HepG2 (cell line): ENCODE results near the gene NCKAP5L. TPM values are rescaled to one million over a fixed set of nuclear protein-coding genes. Genes with fewer than 3 reads are reported as not detected.
A peak's percentile ranks its signal among the peaks of the same experiment; 100 is the strongest.

Experiments
- ATAC-seq: fragments of 200-7000 bp; cut with Tn5 transposase; 3 replicates; pipeline ENCODE4 v1.9.1; 2020; ENCODE audit warnings: mild to moderate bottlenecking, moderate library complexity
- BruUV-seq: library from RNA; stranded (reverse); fragments of 400-500 nt; replicated peaks from 2 replicates; lab custom pipeline; 2021; lab: Mats Ljungman, UMichigan
- CTCF ChIA-PET: fragments of 300-600 bp; formaldehyde crosslinking; extraction: SDS; loops from one replicate; lab custom pipeline; 2021; ENCODE audit warnings: low total read pairs, inconsistent platforms, low intra/inter-chr PET ratio; lab: Yijun Ruan, JAX
- POLR2A ChIA-PET: fragments of 350-600 bp; sonication (Branson Sonifier 250); formaldehyde crosslinking; loops from one replicate; lab custom pipeline; 2020; ENCODE audit warnings: antibody characterized with exemption, inconsistent platforms; lab: Yijun Ruan, JAX
- DNase-seq: peaks from one replicate; pipeline ENCODE4 v3.0.0-alpha.2; 2015; ENCODE audit warnings: low spot score
- FAIRE-seq: peaks from 3 replicates; lab custom pipeline; 2011; peaks lifted over from hg19 to GRCh38; lab: Jason Lieb, UNC
- H2AFZ ChIP-seq: one replicate; pipeline ENCODE4 v1.6.1; 2011; ENCODE audit warnings: low read length, inconsistent platforms
- H3K27ac ChIP-seq: fragments of 300-600 bp; 3 replicates; pipeline ENCODE4 v1.8.0; 2011; ENCODE audit warnings: mixed run types, mild to moderate bottlenecking, mixed read lengths, low read length, inconsistent platforms; ENCODE audit not compliant: insufficient read depth; ENCODE audit errors: extremely low read length
- H3K27me3 ChIP-seq, 2 experiments: fragments of 200-600 bp in 1 of 2; 2 replicates in 1 of 2; 3 replicates in 1 of 2; pipeline versions ENCODE4 v1.6.0 to v1.8.0; 2011; ENCODE audit warnings: low read length in 2 of 2, mild to moderate bottlenecking in 2 of 2, moderate library complexity in 2 of 2, inconsistent platforms in 1 of 2; ENCODE audit not compliant: insufficient read depth in 2 of 2, control insufficient read depth in 1 of 2
- H3K36me3 ChIP-seq, 2 experiments: fragments of 200-600 bp in 1 of 2; replicated peaks in 1 of 2; 2 replicates in 1 of 2; 3 replicates in 1 of 2; pipeline versions ENCODE4 v1.5.1 to v1.8.0; 2011; ENCODE audit warnings: low read length in 2 of 2, inconsistent platforms in 1 of 2; ENCODE audit not compliant: insufficient read depth in 2 of 2, control insufficient read depth in 1 of 2
- H3K4me1 ChIP-seq: 2 replicates; pipeline ENCODE4 v1.5.1; 2012; ENCODE audit warnings: low read length, inconsistent platforms; ENCODE audit not compliant: insufficient read depth
- H3K4me2 ChIP-seq: 2 replicates; pipeline ENCODE4 v1.6.0; 2011; ENCODE audit warnings: low read depth, low read length, inconsistent platforms
- H3K4me3 ChIP-seq, 3 experiments: fragments of 200-600 bp in 1 of 3; sonication (generic), shearing (Covaris generic) in 1 of 3; replicated peaks in 1 of 3; 2 replicates each; pipeline ENCODE4 v1.5.1; 2011 to 2016; ENCODE audit warnings: low read length in 3 of 3, inconsistent platforms in 2 of 3, low read depth in 2 of 3, mild to moderate bottlenecking in 2 of 3, control low read depth in 1 of 3, mixed read lengths in 1 of 3; ENCODE audit not compliant: insufficient read depth in 1 of 3
- H3K79me2 ChIP-seq: one replicate; pipeline ENCODE4 v1.6.1; 2011; ENCODE audit warnings: low read length, inconsistent platforms; ENCODE audit not compliant: insufficient read depth
- H3K9ac ChIP-seq: 2 replicates; pipeline ENCODE4 v1.6.0; 2011; ENCODE audit warnings: mild to moderate bottlenecking, low read depth, low read length, inconsistent platforms; ENCODE audit not compliant: insufficient read depth
- H3K9me3 ChIP-seq: 2 replicates; pipeline ENCODE4 v1.5.1; 2012; ENCODE audit warnings: mild to moderate bottlenecking, low read length
- H4K20me1 ChIP-seq: 2 replicates; pipeline ENCODE4 v1.6.0; 2011; ENCODE audit warnings: inconsistent platforms, mild to moderate bottlenecking, low read length, moderate library complexity; ENCODE audit not compliant: insufficient read depth
- CBX5 ChIP-seq: sonication (generic); formaldehyde crosslinking; IDR thresholded peaks from 2 replicates; pipeline ENCODE4 v1.4.0; 2020; ENCODE audit warnings: missing genetic modification reagents, borderline replicate concordance
- CENPT ChIP-seq: sonication (generic); formaldehyde crosslinking; IDR thresholded peaks from 2 replicates; pipeline ENCODE4 v1.8.0; 2022; ENCODE audit warnings: low read depth, mild to moderate bottlenecking, moderate library complexity, missing genetic modification reagents
- EHMT2 ChIP-seq: fragments of 200-600 bp; sonication (generic); IDR thresholded peaks from 2 replicates; pipeline ENCODE4 v1.7.0; 2017; ENCODE audit warnings: antibody characterized with exemption, low read depth, low read length, borderline replicate concordance
- FOSL2 ChIP-seq: sonication (generic); formaldehyde crosslinking; IDR thresholded peaks from 2 replicates; pipeline ENCODE4 v1.4.0; 2020; ENCODE audit warnings: missing genetic modification reagents
- PHF8 ChIP-seq: sonication (generic); formaldehyde crosslinking; IDR thresholded peaks from 2 replicates; pipeline ENCODE4 v1.5.0; 2020; ENCODE audit warnings: missing genetic modification reagents
- RBM22 ChIP-seq: fragments of 200-400 bp; formaldehyde crosslinking; optimal IDR thresholded peaks from 2 replicates; pipeline ENCODE3; 2017; ENCODE audit warnings: mild to moderate bottlenecking, low read length, moderate library complexity
- SMC3 ChIP-seq: IDR thresholded peaks from 2 replicates; pipeline ENCODE4 v1.6.1; 2011; ENCODE audit warnings: low read length, improper control_type of control experiment
- TGIF2 ChIP-seq: IDR thresholded peaks from 2 replicates; pipeline ENCODE4 v1.6.1; 2016; ENCODE audit warnings: control low read depth, missing compliant biosample characterization
- XRCC5 ChIP-seq: fragments of 200-400 bp; formaldehyde crosslinking; optimal IDR thresholded peaks from 2 replicates; pipeline ENCODE3; 2017; ENCODE audit warnings: mild to moderate bottlenecking, low read length
- ZFP36 ChIP-seq: fragments of 150-350 bp; IDR thresholded peaks from 2 replicates; pipeline ENCODE4 v1.6.1; 2018; ENCODE audit warnings: borderline replicate concordance, low read length, low read depth; ENCODE audit not compliant: partially characterized antibody
- ZNF432 ChIP-seq: sonication (generic); formaldehyde crosslinking; IDR thresholded peaks from 2 replicates; pipeline ENCODE4 v1.5.0; 2020; ENCODE audit warnings: missing genetic modification reagents, mild to moderate bottlenecking, borderline replicate concordance
- ZNF550 ChIP-seq: sonication (generic); formaldehyde crosslinking; IDR thresholded peaks from 2 replicates; pipeline ENCODE4 v1.4.0; 2020; ENCODE audit warnings: mild to moderate bottlenecking, missing genetic modification reagents, borderline replicate concordance
- WGBS: methylation state at CpG from one replicate; pipeline ENCODE4 v1.1.6; 2017; ENCODE audit warnings: low lambda C conversion rate; 5-methylcytosine and 5-hydroxymethylcytosine counted together
- in situ Hi-C: cut with HindIII; loops from 2 replicates; pipeline ENCODE4 v1.10.0; 2017; ENCODE audit warnings: low pct_unique_long_range_greater_than_20kb; ENCODE audit not compliant: extremely low pct_ligation_motif_present
- intact Hi-C: fragments of 100-400 bp; cut with micrococcal nuclease; formaldehyde crosslinking; loops from one replicate; pipeline ENCODE4 v1.10.0; 2022; ENCODE audit not compliant: unreplicated experiment
- polyA plus RNA-seq, 8 experiments: library from polyadenylated mRNA; depleted of rRNA in 3 of 8; stranded (reverse) in 7 of 8; unstranded in 1 of 8; fragments of >200 nt; fragmentation: Illumina TruSeq in 4 of 8; extraction: Trizol in 4 of 8; gene quantifications; 2 replicates each; pipeline versions ENCODE4 v1.2.1 to v1.2.3, GENCODE V29; 2011 to 2016; ENCODE audit warnings: low read depth in 4 of 8, missing spikeins in 1 of 8, mixed read lengths in 1 of 8; ENCODE audit not compliant: insufficient read depth in 1 of 8
- total RNA-seq, 5 experiments: library from RNA; depleted of rRNA; stranded (reverse); fragments of >200 nt; fragmentation: Illumina TruSeq; extraction: Trizol; gene quantifications; 2 replicates each; pipeline ENCODE4 v1.2.3, GENCODE V29; 2016; ENCODE audit warnings: low read depth in 1 of 5
- TF ChIP-seq, protein P1 (sequence below): sonication (generic); formaldehyde crosslinking; IDR thresholded peaks from 2 replicates; pipeline ENCODE4 v1.4.0; 2020; ENCODE audit warnings: missing genetic modification reagents
- TF ChIP-seq, protein P2 (sequence below): sonication (generic); formaldehyde crosslinking; IDR thresholded peaks from 2 replicates; pipeline ENCODE4 v1.4.0; 2020; ENCODE audit warnings: missing genetic modification reagents
- TF ChIP-seq, protein P3 (sequence below): sonication (generic); formaldehyde crosslinking; IDR thresholded peaks from 2 replicates; pipeline ENCODE4 v1.5.0; 2020; ENCODE audit warnings: mild to moderate bottlenecking, missing genetic modification reagents, moderate library complexity

The NCKAP5L gene
- total and polyA plus RNA-seq, 2 of the 13 experiments (the other 11 are each of a cell fraction or from before 2014, with no cell fraction given) = 4.1 to 9.0 TPM

DNA sequence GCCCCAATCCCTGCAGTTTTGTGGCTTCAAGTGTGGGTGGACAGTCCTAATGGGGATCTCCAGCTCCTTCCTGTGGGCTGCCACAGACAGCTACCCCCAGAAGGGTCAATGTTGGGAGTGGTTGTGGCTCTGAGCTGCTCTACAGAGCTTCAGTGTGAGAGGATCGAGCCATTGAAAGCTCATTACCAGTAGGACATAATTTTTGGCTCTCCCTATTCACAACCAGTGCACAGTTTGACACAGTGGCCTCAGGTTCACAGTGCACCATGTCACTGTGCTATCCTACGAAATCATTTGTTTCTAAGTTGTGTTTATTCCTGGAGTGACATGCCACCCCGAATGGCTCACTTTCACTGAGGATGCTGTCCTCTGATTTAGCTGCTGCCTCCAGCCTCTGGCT, 64.1 kb downstream of the NCKAP5L start:
- Histone ChIP-seq H3K4me1 (peaks cover 12% of the 10 kb centered on the region), H3K9me3 (no peaks in the 10 kb centered on the region), H3K27ac (no peak overlapping the region), H4K20me1 (peaks cover 8% of the 10 kb centered on the region; the same call in 1 of the 2 replicates), H3K36me3 (peaks cover 29 to 53% of the 10 kb centered on the region in 2 experiments), H3K27me3 (no peaks in the 10 kb centered on the region), H3K79me2 (no peaks in the 10 kb centered on the region), H3K4me3 (no peak overlapping the region), H3K4me2 (no peak overlapping the region), H3K9ac (no peak overlapping the region), H2AFZ (no peak overlapping the region)
- ATAC-seq = no peak
- ChIA-PET POLR2A (interaction anchor here (5.8 kb wide), 1 partner anchor 23 kb away, joined by 34 read pairs; the partner anchor contains the start of gene TMBIM6), CTCF (no interaction called here)
- in situ Hi-C loops (no loop called here), intact Hi-C loops (no loop called here)
- no peak for FAIRE-seq
- WGBS = 96% methylated on average over 2 of the region's 3 CpGs
- TF ChIP-seq ZNF432 = no peak
- no peak for TF ChIP-seq EHMT2
- TF ChIP-seq, protein P1, sequence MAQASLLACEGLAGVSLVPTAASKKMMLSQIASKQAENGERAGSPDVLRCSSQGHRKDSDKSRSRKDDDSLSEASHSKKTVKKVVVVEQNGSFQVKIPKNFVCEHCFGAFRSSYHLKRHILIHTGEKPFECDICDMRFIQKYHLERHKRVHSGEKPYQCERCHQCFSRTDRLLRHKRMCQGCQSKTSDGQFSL (CRISPR knock-in tag) = no peak
- TF ChIP-seq CENPT (CRISPR knock-in tag) = no peak
- peak; percentile 73 for TF ChIP-seq RBM22
- DNase-seq = no peak
- no TSS peak for BruUV-seq

DNA sequence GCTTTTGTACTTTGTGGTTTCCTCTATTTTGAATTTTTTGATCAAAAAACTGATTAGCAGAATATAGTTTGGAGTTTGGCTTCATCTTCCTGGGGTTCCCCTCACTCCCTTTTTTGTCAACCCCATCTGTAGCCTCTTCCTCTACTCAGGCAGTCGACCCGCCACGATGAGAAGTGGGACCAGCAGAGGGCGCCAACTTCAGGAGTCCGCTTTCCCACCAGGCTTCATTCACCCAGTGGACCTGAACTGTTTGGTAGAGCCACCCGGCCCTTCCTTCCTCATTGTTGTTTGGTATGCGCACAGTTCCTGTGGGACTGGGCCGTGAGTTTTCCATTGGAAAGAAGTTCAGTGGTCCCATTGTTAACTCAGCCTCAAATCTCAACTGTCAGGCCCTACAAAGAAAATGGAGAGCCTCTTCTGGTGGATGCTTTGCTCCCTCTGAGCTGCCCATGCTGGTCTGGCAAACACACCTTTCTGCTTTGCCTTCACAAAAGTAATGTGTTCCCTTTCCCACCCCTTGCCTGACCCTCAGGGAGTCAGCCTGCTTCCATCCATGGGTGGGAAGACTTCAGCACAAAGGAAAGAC, 65.1 kb downstream of the NCKAP5L start:
- WGBS = 53% methylated on average over 8 of the region's 8 CpGs
- POLR2A ChIA-PET = interaction anchor here (5.8 kb wide), 1 partner anchor 22 kb away, joined by 34 read pairs; the partner anchor contains the start of gene TMBIM6
- TF ChIP-seq XRCC5 (peak; percentile 50), FOSL2 (CRISPR knock-in tag) (0 out of 2 replicates have a peak, but pooled peaks have one; percentile 7), PHF8 (CRISPR knock-in tag) (no peak), ZNF550 (CRISPR knock-in tag) (no peak), SMC3 (peak; percentile 46), ZFP36 (no peak), TGIF2 (CRISPR knock-in tag) (no peak), CBX5 (CRISPR knock-in tag) (no peak)
- TF ChIP-seq, protein P2, sequence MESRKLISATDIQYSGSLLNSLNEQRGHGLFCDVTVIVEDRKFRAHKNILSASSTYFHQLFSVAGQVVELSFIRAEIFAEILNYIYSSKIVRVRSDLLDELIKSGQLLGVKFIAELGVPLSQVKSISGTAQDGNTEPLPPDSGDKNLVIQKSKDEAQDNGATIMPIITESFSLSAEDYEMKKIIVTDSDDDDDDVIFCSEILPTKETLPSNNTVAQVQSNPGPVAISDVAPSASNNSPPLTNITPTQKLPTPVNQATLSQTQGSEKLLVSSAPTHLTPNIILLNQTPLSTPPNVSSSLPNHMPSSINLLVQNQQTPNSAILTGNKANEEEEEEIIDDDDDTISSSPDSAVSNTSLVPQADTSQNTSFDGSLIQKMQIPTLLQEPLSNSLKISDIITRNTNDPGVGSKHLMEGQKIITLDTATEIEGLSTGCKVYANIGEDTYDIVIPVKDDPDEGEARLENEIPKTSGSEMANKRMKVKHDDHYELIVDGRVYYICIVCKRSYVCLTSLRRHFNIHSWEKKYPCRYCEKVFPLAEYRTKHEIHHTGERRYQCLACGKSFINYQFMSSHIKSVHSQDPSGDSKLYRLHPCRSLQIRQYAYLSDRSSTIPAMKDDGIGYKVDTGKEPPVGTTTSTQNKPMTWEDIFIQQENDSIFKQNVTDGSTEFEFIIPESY (CRISPR knock-in tag) = peak; percentile 99
- TF ChIP-seq, protein P3, sequence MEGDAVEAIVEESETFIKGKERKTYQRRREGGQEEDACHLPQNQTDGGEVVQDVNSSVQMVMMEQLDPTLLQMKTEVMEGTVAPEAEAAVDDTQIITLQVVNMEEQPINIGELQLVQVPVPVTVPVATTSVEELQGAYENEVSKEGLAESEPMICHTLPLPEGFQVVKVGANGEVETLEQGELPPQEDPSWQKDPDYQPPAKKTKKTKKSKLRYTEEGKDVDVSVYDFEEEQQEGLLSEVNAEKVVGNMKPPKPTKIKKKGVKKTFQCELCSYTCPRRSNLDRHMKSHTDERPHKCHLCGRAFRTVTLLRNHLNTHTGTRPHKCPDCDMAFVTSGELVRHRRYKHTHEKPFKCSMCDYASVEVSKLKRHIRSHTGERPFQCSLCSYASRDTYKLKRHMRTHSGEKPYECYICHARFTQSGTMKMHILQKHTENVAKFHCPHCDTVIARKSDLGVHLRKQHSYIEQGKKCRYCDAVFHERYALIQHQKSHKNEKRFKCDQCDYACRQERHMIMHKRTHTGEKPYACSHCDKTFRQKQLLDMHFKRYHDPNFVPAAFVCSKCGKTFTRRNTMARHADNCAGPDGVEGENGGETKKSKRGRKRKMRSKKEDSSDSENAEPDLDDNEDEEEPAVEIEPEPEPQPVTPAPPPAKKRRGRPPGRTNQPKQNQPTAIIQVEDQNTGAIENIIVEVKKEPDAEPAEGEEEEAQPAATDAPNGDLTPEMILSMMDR (CRISPR knock-in tag) = peak; percentile 79

More for the DNA sequence above, 65.1 kb downstream of the NCKAP5L start:
- Histone ChIP-seq H3K4me3 (no peak overlapping the region), H3K4me1 (peaks cover 12% of the 10 kb centered on the region), H3K4me2 (no peak overlapping the region), H3K9me3 (no peaks in the 10 kb centered on the region), H3K9ac (no peak overlapping the region), H3K27me3 (no peaks in the 10 kb centered on the region), H3K36me3 (peaks cover 39 to 63% of the 10 kb centered on the region in 2 experiments), H3K27ac (no peak overlapping the region), H4K20me1 (peaks cover 8% of the 10 kb centered on the region; the same call in 1 of the 2 replicates), H2AFZ (no peak overlapping the region), H3K79me2 (no peaks in the 10 kb centered on the region)
- CTCF ChIA-PET = interaction anchor here (0.6 to 1.2 kb wide), 3 partner anchors 9 to 76 kb away, joined by 3 to 6 read pairs (median 3); no protein-coding TSS in a partner anchor
- DNase-seq (peak; percentile 40), ATAC-seq (peak; percentile 71), FAIRE-seq (peak; percentile 52)
- intact Hi-C loops (no loop called here), in situ Hi-C loops (no loop called here)
- no TSS peak for BruUV-seq
